GM12878 (cell line): ENCODE data around the gene B9D2. TPM values are rescaled to one million over a fixed set of nuclear protein-coding genes. Genes with fewer than 3 reads are reported as not detected.

ENCODE experiments used
- CBFB ChIP-seq: IDR thresholded peaks from 2 replicates; pipeline ENCODE4 v1.6.1; 2016; ENCODE audit warnings: antibody characterized with exemption, low read depth
- CBX5 ChIP-seq: sonication (generic); IDR thresholded peaks from 2 replicates; pipeline ENCODE4 v1.6.1; 2016; ENCODE audit warnings: low read depth, moderate library complexity, mild to moderate bottlenecking, inconsistent platforms
- CHD2 ChIP-seq: IDR thresholded peaks from 2 replicates; pipeline ENCODE4 v1.6.1; 2011; ENCODE audit warnings: low read depth, low read length, improper control_type of control experiment, borderline replicate concordance
- CHD4 ChIP-seq: fragments of 200-600 bp; sonication (generic); IDR thresholded peaks from 2 replicates; pipeline ENCODE4 v1.6.1; 2016; ENCODE audit warnings: mild to moderate bottlenecking
- EP300 ChIP-seq, 2 experiments: fragments of 150-350 bp in 1 of 2; IDR thresholded peaks; 2 replicates each; pipeline ENCODE4 v1.6.1; 2011 to 2012; ENCODE audit warnings: low read depth in 2 of 2, low read length in 2 of 2, borderline replicate concordance in 1 of 2, improper control_type of control experiment in 1 of 2, inconsistent platforms in 1 of 2; ENCODE audit not compliant: control insufficient read depth in 1 of 2
- HCFC1 ChIP-seq: fragments of 150-350 bp; IDR thresholded peaks from 2 replicates; pipeline ENCODE4 v1.6.1; 2014; ENCODE audit warnings: low read length
- HDGF ChIP-seq: fragments of 450-650 bp; IDR thresholded peaks from 2 replicates; pipeline ENCODE4 v1.6.1; 2016; ENCODE audit warnings: antibody characterized with exemption
- IKZF2 ChIP-seq, 2 experiments: fragments of 450-650 bp; IDR thresholded peaks; 2 replicates each; pipeline ENCODE4 v1.6.1; 2017; ENCODE audit warnings: mild to moderate bottlenecking in 2 of 2, moderate library complexity in 2 of 2
- MYC ChIP-seq: IDR thresholded peaks from 2 replicates; pipeline ENCODE4 v1.6.1; 2011; ENCODE audit warnings: mild to moderate bottlenecking, low read length, moderate library complexity, inconsistent platforms; ENCODE audit not compliant: insufficient read depth, insufficient replicate concordance, insufficient read length, severe bottlenecking
- PRDM15 ChIP-seq: fragments of 450-650 bp; formaldehyde crosslinking; IDR thresholded peaks from 2 replicates; pipeline ENCODE4 v1.4.0; 2020; ENCODE audit warnings: mild to moderate bottlenecking, moderate library complexity
- SMAD5 ChIP-seq: IDR thresholded peaks from 2 replicates; pipeline ENCODE4 v1.6.1; 2016; ENCODE audit warnings: antibody characterized with exemption, low read depth
- TCF12 ChIP-seq: IDR thresholded peaks from 2 replicates; pipeline ENCODE4 v1.6.1; 2011; ENCODE audit warnings: low read depth, mild to moderate bottlenecking, low read length
- USF2 ChIP-seq: IDR thresholded peaks from 2 replicates; pipeline ENCODE4 v1.6.1; 2011; ENCODE audit warnings: low read depth, low read length, improper control_type of control experiment, borderline replicate concordance
- polyA plus RNA-seq, 11 experiments: library from polyadenylated mRNA; depleted of rRNA in 4 of 11; unstranded in 6 of 11; stranded (reverse) in 5 of 11; fragments of >200 nt; fragmentation: Nextera tagmentation in 4 of 11; fragmentation: Illumina TruSeq in 1 of 11; extraction: Ambion mirVana in 4 of 11; extraction: Trizol in 1 of 11; gene quantifications; 1 replicate in 1 of 11; 2 replicates in 10 of 11; pipeline versions ENCODE4 v1.2.1 to v1.2.3, GENCODE V29; 2011 to 2016; ENCODE audit warnings: inconsistent platforms in 2 of 11, missing spikeins in 2 of 11, low read depth in 1 of 11
- total RNA-seq, 4 experiments: library from RNA; depleted of rRNA in 3 of 4; stranded (reverse); fragments of >200 nt in 3 of 4; fragmentation: Illumina TruSeq in 1 of 4; extraction: Trizol in 1 of 4; gene quantifications; 2 replicates each; pipeline versions ENCODE4 v1.2.1 to v1.2.3, GENCODE V29; 2013 to 2021
- TF ChIP-seq, protein P1 (sequence below): IDR thresholded peaks from 2 replicates; pipeline ENCODE4 v1.6.1; 2012; ENCODE audit warnings: low read depth, low read length, improper control_type of control experiment
- TF ChIP-seq, protein P2 (sequence below): fragments of 450-650 bp; IDR thresholded peaks from 2 replicates; pipeline ENCODE4 v1.6.1; 2018; ENCODE audit warnings: borderline replicate concordance, mild to moderate bottlenecking; ENCODE audit not compliant: partially characterized antibody
- TF ChIP-seq, protein P3 (sequence below): fragments of 450-650 bp; IDR thresholded peaks from 2 replicates; pipeline ENCODE4 v1.6.1; 2017; ENCODE audit warnings: low read depth, mild to moderate bottlenecking, moderate library complexity

The B9D2 gene
- total and polyA plus RNA-seq, 10 of the 15 experiments (the other 5 are each of a cell fraction or from before 2014, with no cell fraction given): 2.4 to 12.4 (median 5.0) TPM

DNA sequence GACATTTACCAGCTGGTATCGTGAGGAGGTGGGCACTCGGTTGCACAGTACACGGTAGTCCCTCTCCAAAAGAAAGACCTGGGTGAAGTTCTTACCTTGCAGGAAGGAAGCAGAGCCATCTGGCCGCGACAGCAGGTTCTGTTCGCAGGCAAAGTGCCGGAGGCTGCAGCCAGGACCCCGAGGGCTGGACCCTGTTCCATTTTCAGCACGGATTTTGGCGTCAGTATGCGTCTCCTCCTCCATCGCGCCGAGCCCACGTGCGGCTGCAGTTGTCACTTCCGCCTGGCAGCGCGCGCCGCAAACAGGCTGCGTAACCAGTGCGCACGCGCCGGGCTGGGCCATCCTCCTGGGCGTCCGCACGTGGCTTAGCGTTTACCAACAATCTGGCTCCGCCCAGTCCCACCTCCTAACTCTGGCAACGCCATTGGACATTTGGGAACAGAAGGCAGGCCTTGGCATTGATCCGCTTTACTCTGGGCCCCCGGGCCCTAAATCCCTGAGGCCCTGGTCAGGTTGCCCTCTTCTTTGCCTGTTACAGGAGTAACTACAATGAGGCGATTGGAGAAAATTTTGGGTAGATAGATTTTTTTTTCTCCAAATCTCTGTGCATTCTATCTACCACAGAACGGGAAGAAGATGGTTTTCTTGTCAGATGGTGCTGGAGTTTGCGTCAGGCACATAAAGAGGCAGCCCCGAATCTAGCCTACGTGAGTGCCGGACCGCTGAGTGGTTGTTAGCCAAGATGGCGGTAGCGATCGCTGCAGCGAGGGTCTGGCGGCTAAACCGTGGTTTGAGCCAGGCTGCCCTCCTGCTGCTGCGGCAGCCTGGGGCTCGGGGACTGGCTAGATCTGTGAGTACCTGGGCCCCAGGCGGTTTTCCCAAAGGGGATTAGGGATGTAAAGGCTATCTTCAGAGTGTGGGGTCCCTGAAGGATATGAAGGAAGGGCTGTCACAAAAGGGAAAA lies 33.4 kb upstream of the B9D2 start, which contains the start of the genes BCKDHA and EXOSC5 (continued):
- TF ChIP-seq CBFB (peak; percentile 77), TCF12 (0 out of 2 replicates have a peak, but pooled peaks have one; percentile 10), MYC (peak; percentile 97), IKZF2 (IDR thresholded peaks at IDR 0.05) (no peak), CBX5 (no peak), SMAD5 (peak; percentile 45; the same call in 1 of the 2 replicates), USF2 (peak; percentile 70), HCFC1 (peak; percentile 58), CHD2 (peak; percentile 69; the same call in 1 of the 2 replicates), EP300 (IDR thresholded peaks at IDR 0.05; ENCODE audit: borderline replicate concordance in 1 of 2, control insufficient read depth in 1 of 2, low read depth in 2 of 2, low read length in 2 of 2) (no peak), PRDM15 (CRISPR knock-in tag) (no peak), HDGF (peak; percentile 81), CHD4 (no peak)
- TF ChIP-seq, protein P1, sequence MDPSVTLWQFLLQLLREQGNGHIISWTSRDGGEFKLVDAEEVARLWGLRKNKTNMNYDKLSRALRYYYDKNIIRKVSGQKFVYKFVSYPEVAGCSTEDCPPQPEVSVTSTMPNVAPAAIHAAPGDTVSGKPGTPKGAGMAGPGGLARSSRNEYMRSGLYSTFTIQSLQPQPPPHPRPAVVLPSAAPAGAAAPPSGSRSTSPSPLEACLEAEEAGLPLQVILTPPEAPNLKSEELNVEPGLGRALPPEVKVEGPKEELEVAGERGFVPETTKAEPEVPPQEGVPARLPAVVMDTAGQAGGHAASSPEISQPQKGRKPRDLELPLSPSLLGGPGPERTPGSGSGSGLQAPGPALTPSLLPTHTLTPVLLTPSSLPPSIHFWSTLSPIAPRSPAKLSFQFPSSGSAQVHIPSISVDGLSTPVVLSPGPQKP: peak; percentile 66
- TF ChIP-seq, protein P2, sequence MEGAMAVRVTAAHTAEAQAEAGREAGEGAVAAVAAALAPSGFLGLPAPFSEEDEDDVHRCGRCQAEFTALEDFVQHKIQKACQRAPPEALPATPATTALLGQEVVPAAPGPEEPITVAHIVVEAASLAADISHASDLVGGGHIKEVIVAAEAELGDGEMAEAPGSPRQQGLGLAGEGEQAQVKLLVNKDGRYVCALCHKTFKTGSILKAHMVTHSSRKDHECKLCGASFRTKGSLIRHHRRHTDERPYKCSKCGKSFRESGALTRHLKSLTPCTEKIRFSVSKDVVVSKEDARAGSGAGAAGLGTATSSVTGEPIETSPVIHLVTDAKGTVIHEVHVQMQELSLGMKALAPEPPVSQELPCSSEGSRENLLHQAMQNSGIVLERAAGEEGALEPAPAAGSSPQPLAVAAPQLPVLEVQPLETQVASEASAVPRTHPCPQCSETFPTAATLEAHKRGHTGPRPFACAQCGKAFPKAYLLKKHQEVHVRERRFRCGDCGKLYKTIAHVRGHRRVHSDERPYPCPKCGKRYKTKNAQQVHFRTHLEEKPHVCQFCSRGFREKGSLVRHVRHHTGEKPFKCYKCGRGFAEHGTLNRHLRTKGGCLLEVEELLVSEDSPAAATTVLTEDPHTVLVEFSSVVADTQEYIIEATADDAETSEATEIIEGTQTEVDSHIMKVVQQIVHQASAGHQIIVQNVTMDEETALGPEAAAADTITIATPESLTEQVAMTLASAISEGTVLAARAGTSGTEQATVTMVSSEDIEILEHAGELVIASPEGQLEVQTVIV: peak; percentile 51
- TF ChIP-seq, protein P3, sequence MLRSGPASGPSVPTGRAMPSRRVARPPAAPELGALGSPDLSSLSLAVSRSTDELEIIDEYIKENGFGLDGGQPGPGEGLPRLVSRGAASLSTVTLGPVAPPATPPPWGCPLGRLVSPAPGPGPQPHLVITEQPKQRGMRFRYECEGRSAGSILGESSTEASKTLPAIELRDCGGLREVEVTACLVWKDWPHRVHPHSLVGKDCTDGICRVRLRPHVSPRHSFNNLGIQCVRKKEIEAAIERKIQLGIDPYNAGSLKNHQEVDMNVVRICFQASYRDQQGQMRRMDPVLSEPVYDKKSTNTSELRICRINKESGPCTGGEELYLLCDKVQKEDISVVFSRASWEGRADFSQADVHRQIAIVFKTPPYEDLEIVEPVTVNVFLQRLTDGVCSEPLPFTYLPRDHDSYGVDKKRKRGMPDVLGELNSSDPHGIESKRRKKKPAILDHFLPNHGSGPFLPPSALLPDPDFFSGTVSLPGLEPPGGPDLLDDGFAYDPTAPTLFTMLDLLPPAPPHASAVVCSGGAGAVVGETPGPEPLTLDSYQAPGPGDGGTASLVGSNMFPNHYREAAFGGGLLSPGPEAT: peak; percentile 98
